H1 (cell line): ENCODE data around the gene TEX36. TPM values are rescaled to one million over a fixed set of nuclear protein-coding genes. Genes with fewer than 3 reads are reported as not detected.

ENCODE experiments used
- CTCF ChIA-PET: fragments of 300-600 bp; sonication (Branson Sonifier 250); formaldehyde crosslinking; loops from one replicate; lab custom pipeline; 2021; ENCODE audit not compliant: partially characterized antibody; lab: Charles Lee
- POLR2A ChIA-PET: fragments of 300-600 bp; sonication (Branson Sonifier 250); formaldehyde crosslinking; loops from one replicate; lab custom pipeline; 2021; ENCODE audit warnings: inconsistent platforms; ENCODE audit not compliant: partially characterized antibody; lab: Charles Lee
- DNase-seq, 2 experiments: peaks; one replicate each; pipeline versions ENCODE4 v3.0.0 to v3.0.0-alpha.2; 2010 to 2022; ENCODE audit warnings: low spot score in 2 of 2, low read depth in 1 of 2, mixed read lengths in 1 of 2
- FAIRE-seq: peaks from 2 replicates; lab custom pipeline; 2011; peaks lifted over from hg19 to GRCh38; lab: Jason Lieb, UNC
- H2AFZ ChIP-seq: 2 replicates; pipeline ENCODE4 v1.8.1; 2012; ENCODE audit warnings: low read length, inconsistent platforms
- H2AK5ac ChIP-seq: 2 replicates; pipeline ENCODE4 v1.6.1; 2013; ENCODE audit warnings: low read depth, low read length
- H2BK120ac ChIP-seq: replicated peaks from 2 replicates; pipeline ENCODE3; 2013; ENCODE audit warnings: low read depth, low read length, inconsistent platforms
- H2BK12ac ChIP-seq: 2 replicates; pipeline ENCODE4 v1.6.1; 2013; ENCODE audit warnings: low read depth, low read length
- H2BK15ac ChIP-seq: 2 replicates; pipeline ENCODE4 v1.6.1; 2013; ENCODE audit warnings: low read length
- H2BK20ac ChIP-seq: 2 replicates; pipeline ENCODE4 v1.6.1; 2013; ENCODE audit warnings: low read length
- H2BK5ac ChIP-seq: 2 replicates; pipeline ENCODE4 v1.6.1; 2013; ENCODE audit warnings: low read depth, low read length
- H3K14ac ChIP-seq: 2 replicates; pipeline ENCODE4 v1.6.1; 2013; ENCODE audit warnings: inconsistent platforms; ENCODE audit not compliant: insufficient read length
- H3K18ac ChIP-seq: 2 replicates; pipeline ENCODE4 v1.6.1; 2013; ENCODE audit warnings: low read length; ENCODE audit errors: extremely low read depth
- H3K23ac ChIP-seq: 2 replicates; pipeline ENCODE4 v1.6.1; 2013; ENCODE audit warnings: inconsistent platforms; ENCODE audit not compliant: insufficient read length
- H3K23me2 ChIP-seq: 2 replicates; pipeline ENCODE4 v1.6.1; 2013; ENCODE audit warnings: low read depth, low read length
- H3K27ac ChIP-seq: 2 replicates; pipeline ENCODE4 v1.6.1; 2011; ENCODE audit warnings: low read depth, low read length, inconsistent platforms
- H3K27me3 ChIP-seq, 4 experiments: replicated peaks in 1 of 4; 1 replicate in 1 of 4; 2 replicates in 3 of 4; pipeline versions ENCODE4 v1.6.1 to v1.8.1; 2011 to 2013; ENCODE audit warnings: low read length in 3 of 4, mild to moderate bottlenecking in 3 of 4, inconsistent platforms in 2 of 4, mixed read lengths in 2 of 4, moderate library complexity in 1 of 4; ENCODE audit not compliant: control insufficient read depth in 3 of 4, insufficient read depth in 3 of 4; ENCODE audit errors: extremely low read depth in 1 of 4
- H3K36me3 ChIP-seq, 4 experiments: 2 replicates each; pipeline versions ENCODE4 v1.6.1 to v1.8.1; 2011 to 2013; ENCODE audit warnings: mild to moderate bottlenecking in 4 of 4, low read length in 3 of 4, moderate library complexity in 2 of 4, control low read depth in 1 of 4, inconsistent platforms in 1 of 4; ENCODE audit not compliant: insufficient read depth in 4 of 4, control insufficient read depth in 2 of 4
- H3K4ac ChIP-seq: replicated peaks from 2 replicates; pipeline ENCODE3; 2013; ENCODE audit warnings: low read length, low read depth, mixed read lengths, inconsistent platforms; ENCODE audit not compliant: insufficient read length
- H3K4me1 ChIP-seq, 4 experiments: replicated peaks in 1 of 4; 1 replicate in 1 of 4; 2 replicates in 3 of 4; pipeline versions ENCODE4 v1.6.1 to v1.8.1; 2011 to 2013; ENCODE audit warnings: low read length in 3 of 4, inconsistent platforms in 2 of 4, mixed read lengths in 1 of 4; ENCODE audit not compliant: insufficient read depth in 4 of 4, control insufficient read depth in 3 of 4
- H3K4me2 ChIP-seq, 2 experiments: 2 replicates each; pipeline versions ENCODE4 v1.6.1 to v1.8.1; 2011 to 2013; ENCODE audit warnings: low read depth in 2 of 2, low read length in 2 of 2, control low read depth in 1 of 2, inconsistent platforms in 1 of 2, mild to moderate bottlenecking in 1 of 2; ENCODE audit not compliant: insufficient read depth in 1 of 2
- H3K4me3 ChIP-seq, 4 experiments: fragments of 200-600, 300-600 bp in 1 of 4; sonication (generic), shearing (Covaris generic), sonication (Bioruptor Twin) in 1 of 4; 2 replicates each; pipeline versions ENCODE4 v1.5.1 to v1.8.1; 2011 to 2016; ENCODE audit warnings: low read length in 4 of 4, low read depth in 3 of 4, control low read depth in 2 of 4, inconsistent platforms in 2 of 4, mild to moderate bottlenecking in 2 of 4, mixed read lengths in 1 of 4, moderate library complexity in 1 of 4; ENCODE audit not compliant: insufficient read depth in 2 of 4; ENCODE audit errors: extremely low read depth in 1 of 4
- H3K56ac ChIP-seq: replicated peaks from 2 replicates; pipeline ENCODE3; 2013; ENCODE audit warnings: low read depth, mild to moderate bottlenecking, mixed read lengths, low read length, inconsistent platforms; ENCODE audit not compliant: insufficient read length
- H3K79me1 ChIP-seq: 2 replicates; pipeline ENCODE4 v1.6.1; 2013; ENCODE audit warnings: low read depth, low read length, control low read depth
- H3K79me2 ChIP-seq, 2 experiments: 2 replicates each; pipeline versions ENCODE4 v1.6.1 to v1.8.1; 2012 to 2013; ENCODE audit warnings: low read length in 2 of 2, mild to moderate bottlenecking in 2 of 2, inconsistent platforms in 1 of 2; ENCODE audit not compliant: insufficient read depth in 2 of 2, control insufficient read depth in 1 of 2
- H3K9ac ChIP-seq, 4 experiments: replicated peaks in 1 of 4; 1 replicate in 1 of 4; 2 replicates in 3 of 4; pipeline versions ENCODE4 v1.6.1 to v1.8.1; 2011 to 2013; ENCODE audit warnings: low read depth in 3 of 4, low read length in 3 of 4, control low read depth in 2 of 4, mild to moderate bottlenecking in 2 of 4, moderate library complexity in 2 of 4, inconsistent platforms in 1 of 4; ENCODE audit errors: extremely low read depth in 1 of 4
- H3K9me3 ChIP-seq, 2 experiments: 2 replicates each; pipeline versions ENCODE4 v1.6.1 to v1.8.1; 2012 to 2013; ENCODE audit warnings: mild to moderate bottlenecking in 2 of 2, moderate library complexity in 2 of 2, control low read depth in 1 of 2, inconsistent platforms in 1 of 2, low read depth in 1 of 2, low read length in 1 of 2, mixed read lengths in 1 of 2; ENCODE audit not compliant: insufficient read depth in 2 of 2
- H4K20me1 ChIP-seq, 2 experiments: replicated peaks in 1 of 2; 2 replicates each; pipeline versions ENCODE3 to v1.8.1; 2011 to 2013; ENCODE audit warnings: inconsistent platforms in 2 of 2, low read length in 2 of 2, mild to moderate bottlenecking in 1 of 2; ENCODE audit not compliant: insufficient read depth in 2 of 2, control insufficient read depth in 1 of 2
- H4K5ac ChIP-seq: 2 replicates; pipeline ENCODE4 v1.6.1; 2013; ENCODE audit warnings: low read length, low read depth, mixed read lengths, inconsistent platforms; ENCODE audit not compliant: insufficient read length
- H4K8ac ChIP-seq: 2 replicates; pipeline ENCODE4 v1.8.0; 2013; ENCODE audit warnings: mild to moderate bottlenecking, moderate library complexity, low read length, inconsistent platforms; ENCODE audit not compliant: insufficient read depth; ENCODE audit errors: extremely low read depth
- H4K91ac ChIP-seq: replicated peaks from 2 replicates; pipeline ENCODE3; 2013; ENCODE audit warnings: low read length, mixed read lengths, inconsistent platforms; ENCODE audit not compliant: insufficient read length
- CHD2 ChIP-seq: IDR thresholded peaks from 2 replicates; pipeline ENCODE4 v1.6.1; 2012; ENCODE audit warnings: low read length, improper control_type of control experiment
- E2F6 ChIP-seq: IDR thresholded peaks from 2 replicates; pipeline ENCODE4 v1.6.1; 2012; ENCODE audit warnings: inconsistent platforms
- POLR2A ChIP-seq, 2 experiments: IDR thresholded peaks; 1 replicate in 1 of 2; 2 replicates in 1 of 2; pipeline ENCODE4 v1.6.1; 2011; ENCODE audit warnings: low read depth in 2 of 2, low read length in 2 of 2, mild to moderate bottlenecking in 2 of 2; ENCODE audit errors: control extremely low read depth in 1 of 2
- WGBS, 2 experiments: shearing (Covaris generic) in 1 of 2; methylation state at CpG; one replicate each; pipeline versions ENCODE4 v1.1.6 to v1.1.7; 2013 to 2015; ENCODE audit warnings: low lambda C conversion rate in 2 of 2, mixed read lengths in 2 of 2, inconsistent platforms in 1 of 2, low coverage in 1 of 2, missing lambda C conversion rate in 1 of 2; ENCODE audit not compliant: insufficient replicate concordance in 2 of 2, insufficient coverage in 1 of 2, insufficient read length in 1 of 2; ENCODE audit errors: extremely low coverage in 1 of 2, missing lambda C conversion rate in 1 of 2; 5-methylcytosine and 5-hydroxymethylcytosine counted together
- polyA plus RNA-seq, 7 experiments: library from polyadenylated mRNA; depleted of rRNA in 3 of 7; stranded (reverse) in 5 of 7; unstranded in 2 of 7; fragments of >200 nt in 5 of 7; fragments of 200-250 nt in 2 of 7; gene quantifications; 1 replicate in 5 of 7; 2 replicates in 1 of 7; 4 replicates in 1 of 7; pipeline versions ENCODE4 v1.2.1 to v1.2.3, GENCODE V29; 2011 to 2013; ENCODE audit warnings: missing spikeins in 2 of 7, mixed read lengths in 2 of 7
- total RNA-seq: library from RNA; stranded (reverse); fragmentation: NEBNext Ultra II Directional; extraction: Animal tissue kit (Norgen Biotek cat#: 25700); gene quantifications from 2 replicates; pipeline ENCODE4 v1.2.1, GENCODE V29; 2021

Gene TEX36
- total and polyA plus RNA-seq, 2 of the 8 experiments (the other 6 are each of a cell fraction or from before 2014, with no cell fraction given) = not detected

GRCh38 chr10:125691160-125691981 is 8.4 kb upstream of the TEX36 start:
- TF ChIP-seq POLR2A (IDR thresholded peaks at IDR 0.05; ENCODE audit: control extremely low read depth in 1 of 2, low read depth in 2 of 2, low read length in 2 of 2) (no peak), E2F6 (no peak), CHD2 (no peak)
- no peak overlapping the region for H3K4ac ChIP-seq
- FAIRE-seq (no peak), DNase-seq (no peak)
- H4K8ac ChIP-seq = no peak overlapping the region
- H3K36me3 ChIP-seq = no peaks in the 10 kb centered on the region; a peak in 1 of 8 replicates
- no peak overlapping the region for H3K4me3 ChIP-seq
- H3K18ac ChIP-seq = no peak overlapping the region
- no peak overlapping the region for H3K9ac ChIP-seq
- H3K79me2 ChIP-seq = no peaks in the 10 kb centered on the region
- WGBS, 2 experiments = 87% methylated on average over 19 of the region's 19 CpGs; no CpG with 5 or more reads in 1 of the 2 experiments
- no peak overlapping the region for H3K27ac ChIP-seq
- H3K79me1 ChIP-seq = no peaks in the 10 kb centered on the region
- no peaks in the 10 kb centered on the region for H3K4me1 ChIP-seq
- no peak overlapping the region for H2BK5ac ChIP-seq
- H2AFZ ChIP-seq = no peak overlapping the region
- ChIA-PET CTCF (interaction anchor here (0.6 kb wide), 1 partner anchor 341 kb away, joined by 3 read pairs; no protein-coding TSS in a partner anchor), POLR2A (no interaction called here)
- H2BK15ac ChIP-seq = no peak overlapping the region
- H4K20me1 ChIP-seq = no peaks in the 10 kb centered on the region
- H3K56ac ChIP-seq = no peak overlapping the region
- no peak overlapping the region for H3K4me2 ChIP-seq
- H3K27me3 ChIP-seq = no peaks in the 10 kb centered on the region; a peak in 1 of 7 replicates
- no peak overlapping the region for H3K23ac ChIP-seq
- no peak overlapping the region for H3K14ac ChIP-seq
- no peak overlapping the region for H4K5ac ChIP-seq
- no peak overlapping the region for H2BK20ac ChIP-seq
- no peaks in the 10 kb centered on the region for H3K23me2 ChIP-seq
- H2AK5ac ChIP-seq = no peak overlapping the region
- no peak overlapping the region for H2BK120ac ChIP-seq
- H2BK12ac ChIP-seq = no peak overlapping the region
- no peak overlapping the region for H4K91ac ChIP-seq
- H3K9me3 ChIP-seq = no peaks in the 10 kb centered on the region
